ENCODE data around the gene GNA12. TPM values are rescaled to one million over a fixed set of nuclear protein-coding genes. Genes with fewer than 3 reads are reported as not detected.
A peak's percentile ranks its signal among the peaks of the same experiment; 100 is the strongest.

The GNA12 gene
- total and polyA plus RNA-seq, 9 of the 15 experiments (the other 6 are each of a cell fraction or from before 2014, with no cell fraction given): 0.65 to 32.7 (median 9.6) TPM

GRCh38 chr7:2717293-2718261 lies 126.5 kb downstream of the GNA12 start (continued):
- peak; percentile 19; the same call in 1 of the 2 replicates for TF ChIP-seq JUND (IDR thresholded peaks at IDR 0.05; ENCODE audit: borderline replicate concordance, low read depth, low read length)
- no peak; the same call in 2 of the 3 replicates for TF ChIP-seq JUND (tag; IDR thresholded peaks at IDR 0.05; ENCODE audit: borderline replicate concordance, low read depth, low read length)
- TF ChIP-seq ELF1 (tag; IDR thresholded peaks at IDR 0.05): peak; percentile 87
- TF ChIP-seq RCOR1 (IDR thresholded peaks at IDR 0.05; ENCODE audit: borderline replicate concordance in 1 of 2, low read depth in 2 of 2, low read length in 2 of 2): peak in 1 of 2 experiments; percentile 80; a peak in 1 of 4 replicates
- no peak for TF ChIP-seq COPS2 (conservative IDR thresholded peaks at IDR 0.05)
- TF ChIP-seq MCM3 (IDR thresholded peaks at IDR 0.05): no peak
- TF ChIP-seq KLF16 (IDR thresholded peaks at IDR 0.05): peak; percentile 75; the same call in 1 of the 2 replicates
- peak; percentile 34; the same call in 1 of the 2 replicates for TF ChIP-seq PYGO2 (tag; IDR thresholded peaks at IDR 0.05)
- no peak for TF ChIP-seq HOXB6 (CRISPR knock-in tag; IDR thresholded peaks at IDR 0.05; ENCODE audit: borderline replicate concordance)
- TF ChIP-seq MAX (CRISPR knock-in tag; IDR thresholded peaks at IDR 0.05): peak; percentile 93
- 0 out of 2 replicates have a peak, but pooled peaks have one; percentile 63 for TF ChIP-seq ZNF644 (tag; IDR thresholded peaks at IDR 0.05; ENCODE audit: low read depth)
- peak; percentile 88 for TF ChIP-seq DPF2 (IDR thresholded peaks at IDR 0.05)
- peak; percentile 79 for TF ChIP-seq DMBX1 (CRISPR knock-in tag; IDR thresholded peaks at IDR 0.05; ENCODE audit: borderline replicate concordance)
- peak; percentile 71; the same call in 1 of the 2 replicates for TF ChIP-seq KLF6 (CRISPR knock-in tag; IDR thresholded peaks at IDR 0.05; ENCODE audit: borderline replicate concordance)
- 0 out of 2 replicates have a peak, but pooled peaks have one; percentile 10 for TF ChIP-seq LCOR (CRISPR knock-in tag; IDR thresholded peaks at IDR 0.05)
- no peak for TF ChIP-seq ZNF165 (CRISPR knock-in tag; IDR thresholded peaks at IDR 0.05; ENCODE audit: borderline replicate concordance)
- TF ChIP-seq SRSF1 (IDR thresholded peaks at IDR 0.05; ENCODE audit: low read depth, low read length): no peak
- no peak for TF ChIP-seq PBX2 (CRISPR knock-in tag; IDR thresholded peaks at IDR 0.05; ENCODE audit: low read depth)
- TF ChIP-seq PBX2 (tag; conservative IDR thresholded peaks at IDR 0.05; ENCODE audit: low read depth): peak; percentile 91
- peak; percentile 60; the same call in 1 of the 2 replicates for TF ChIP-seq ZNF79 (CRISPR knock-in tag; IDR thresholded peaks at IDR 0.05; ENCODE audit: low read depth)
- TF ChIP-seq TCF3 (CRISPR knock-in tag; IDR thresholded peaks at IDR 0.05): peak; percentile 89
- peak; percentile 97 for TF ChIP-seq ETV1 (tag; conservative IDR thresholded peaks at IDR 0.05; ENCODE audit: low read depth)
- 0 out of 4 replicates have a peak, but pooled peaks have one; percentile 12 for TF ChIP-seq RAD21 (CRISPR knock-in tag; conservative IDR thresholded peaks at IDR 0.05 in 1 of 2, IDR thresholded peaks at IDR 0.05 in 1 of 2)
- 0 out of 2 replicates have a peak, but pooled peaks have one; percentile 24 for TF ChIP-seq FOSL1 (tag; conservative IDR thresholded peaks at IDR 0.05)
- TF ChIP-seq SIN3A (IDR thresholded peaks at IDR 0.05; ENCODE audit: borderline replicate concordance in 2 of 2, control insufficient read depth in 1 of 2, low read depth in 2 of 2, low read length in 2 of 2): peak in 1 of 2 experiments; percentile 57; a peak in 1 of 4 replicates

Data from K562 (cell line).